Activated CD8-positive, alpha-beta memory T cell treated with anti-CD3 and anti-CD28 coated beads, Interleukin-2, amount 50 U/mL, for 24 hours (primary cell): ENCODE measurements around the gene SOX8.
"Not testable (repeated sequence)": the region's sequence is repeated elsewhere in the genome, so short reads cannot be mapped to it uniquely, and the experiment has no call there.

ENCODE experiments used
- DNase-seq: peaks from one replicate; pipeline ENCODE4 v3.0.0-alpha.2; 2020; ENCODE audit errors: extremely low read depth

Gene SOX8

DNA sequence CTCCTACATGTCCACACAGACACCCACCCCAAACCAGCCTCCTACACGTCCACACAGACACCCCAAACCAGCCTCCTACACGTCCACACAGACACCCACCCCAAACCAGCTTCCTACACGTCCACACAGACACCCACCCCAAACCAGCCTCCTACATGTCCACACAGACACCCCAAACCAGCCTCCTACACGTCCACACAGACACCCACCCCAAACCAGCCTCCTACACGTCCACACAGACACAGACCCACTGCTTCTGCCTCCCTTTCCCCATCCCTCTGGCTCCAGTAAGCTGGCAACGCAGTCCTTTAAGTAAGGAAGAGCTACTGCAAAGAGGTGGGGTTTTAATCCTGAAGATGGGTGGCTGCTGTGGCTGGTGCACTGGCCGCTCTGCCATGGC is 27.8 kb upstream of the SOX8 start:
- not testable (repeated sequence) for DNase-seq

DNA sequence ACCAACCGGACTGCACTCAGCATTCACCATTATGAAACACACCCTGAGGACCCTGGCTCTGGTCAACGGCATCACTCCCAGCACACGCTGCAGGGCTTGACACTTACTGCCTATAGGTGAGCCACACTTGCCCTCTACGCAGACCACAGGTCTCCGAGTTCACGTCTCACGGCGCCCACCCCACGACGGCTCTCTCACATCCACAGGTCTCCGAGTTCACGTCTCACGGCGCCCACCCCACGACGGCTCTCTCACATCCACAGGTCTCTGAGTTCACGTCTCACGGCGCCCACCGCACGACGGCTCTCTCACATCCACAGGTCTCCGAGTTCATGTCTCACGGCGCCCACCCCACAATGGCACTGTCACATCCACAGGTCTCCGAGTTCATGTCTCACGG is 25.8 kb upstream of the SOX8 start:
- DNase-seq: not testable (repeated sequence)

GRCh38 chr16:959232-960040 is 22.1 kb upstream of the SOX8 start:
- DNase-seq: no peak

- DNase-seq: no peak
These were observed 19.2 kb upstream of the SOX8 start for GRCh38 chr16:962366-962765.

DNA sequence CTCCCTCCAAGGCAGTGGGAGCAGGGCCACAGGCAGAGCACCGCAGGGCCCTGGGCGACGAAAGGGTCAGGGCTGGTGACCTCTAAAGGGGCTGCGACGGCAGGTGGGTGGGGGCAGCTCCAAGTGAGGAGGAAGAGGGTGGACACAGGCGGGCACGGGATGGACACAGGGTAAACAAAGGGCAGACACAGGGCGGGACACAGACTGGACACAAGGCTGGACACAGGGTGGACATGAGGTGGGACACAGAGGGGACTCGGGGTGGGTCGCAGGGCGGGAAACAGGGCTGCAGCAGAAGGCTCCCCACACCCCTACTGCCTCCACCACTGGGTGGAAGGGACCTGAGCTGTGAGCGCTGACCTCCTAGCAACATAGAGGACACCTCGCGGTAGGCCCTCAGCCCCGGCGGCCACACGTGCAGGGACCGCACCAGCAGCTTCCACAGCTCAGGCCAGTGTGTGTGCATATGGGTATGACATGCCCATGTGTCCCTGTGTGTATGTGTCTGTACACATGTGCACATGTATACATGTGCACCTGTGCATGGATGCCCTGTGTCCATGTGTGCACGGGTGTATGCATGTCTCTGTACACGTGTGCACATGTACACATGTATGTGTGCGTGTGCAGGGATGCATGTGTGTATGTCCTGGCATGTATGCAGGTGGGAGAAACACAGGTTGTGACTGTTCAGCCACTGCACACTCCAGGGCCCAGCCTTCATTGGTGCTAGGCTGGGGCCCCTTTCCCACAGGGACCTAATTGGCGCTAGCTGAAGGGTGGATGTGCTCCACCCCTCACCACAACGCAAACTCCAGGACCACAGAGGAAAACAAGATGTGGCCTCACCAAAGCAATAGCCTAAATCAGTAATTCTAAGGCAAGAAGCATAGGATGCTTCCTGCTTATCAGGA is 18.4 kb upstream of the SOX8 start:
- DNase-seq: no peak

DNA sequence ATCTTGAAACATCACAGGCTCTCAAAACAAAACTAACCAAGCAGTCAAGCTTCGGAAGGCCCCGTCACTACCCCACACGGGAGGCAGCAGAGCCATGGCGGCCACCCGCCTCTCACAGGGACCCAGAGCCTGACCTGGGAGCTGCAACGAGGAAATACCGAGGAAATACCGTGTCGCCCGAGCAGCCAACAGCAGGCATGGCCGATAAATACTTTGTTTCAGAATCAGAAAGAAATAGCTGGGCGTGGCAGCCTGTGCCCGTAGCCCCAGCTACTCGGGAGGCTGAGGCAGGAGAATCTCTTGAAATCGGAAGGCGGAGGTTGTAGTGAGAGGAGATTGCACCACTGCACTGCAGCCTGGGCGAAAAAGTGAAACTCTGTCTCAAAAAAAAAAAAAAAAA is 17.7 kb upstream of the SOX8 start:
- no peak for DNase-seq

- DNase-seq: no peak
These were observed 17.1 kb upstream of the SOX8 start for GRCh38 chr16:964356-965035.

- DNase-seq: no peak
These were observed 16.6 kb upstream of the SOX8 start for GRCh38 chr16:965036-965395.

DNA sequence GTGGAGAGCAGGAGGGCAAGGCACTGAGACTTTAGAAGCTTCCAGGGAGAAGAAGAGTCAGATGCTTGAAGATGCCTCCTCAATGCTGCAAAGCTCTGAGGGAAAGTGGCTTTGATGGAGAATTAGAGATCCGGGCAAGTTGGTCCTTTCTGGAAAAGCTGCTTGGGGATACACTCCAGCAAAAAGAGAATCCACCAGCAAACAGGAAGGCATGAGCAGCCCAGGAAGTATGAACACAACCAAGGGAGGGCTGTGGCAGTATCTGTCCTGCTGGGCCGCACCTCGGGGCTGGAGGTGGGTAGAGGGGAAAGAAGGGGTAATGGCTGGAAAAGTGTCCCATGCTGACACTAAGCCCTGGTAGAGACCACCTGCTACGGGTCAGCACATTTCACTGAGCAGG is 16.1 kb upstream of the SOX8 start:
- no peak for DNase-seq

- DNase-seq: no peak
These were observed 15.5 kb upstream of the SOX8 start for GRCh38 chr16:966035-966434.

- DNase-seq: no peak
These were observed 15.1 kb upstream of the SOX8 start for GRCh38 chr16:966505-966904.

GRCh38 chr16:967077-967541 is 14.5 kb upstream of the SOX8 start:
- DNase-seq: no peak

- DNase-seq: no peak
These were observed 13.8 kb upstream of the SOX8 start for GRCh38 chr16:967546-968295.

GRCh38 chr16:968620-969019 is 12.9 kb upstream of the SOX8 start:
- no peak for DNase-seq

- DNase-seq: no peak
These were observed 11.8 kb upstream of the SOX8 start for GRCh38 chr16:969508-970385.

DNA sequence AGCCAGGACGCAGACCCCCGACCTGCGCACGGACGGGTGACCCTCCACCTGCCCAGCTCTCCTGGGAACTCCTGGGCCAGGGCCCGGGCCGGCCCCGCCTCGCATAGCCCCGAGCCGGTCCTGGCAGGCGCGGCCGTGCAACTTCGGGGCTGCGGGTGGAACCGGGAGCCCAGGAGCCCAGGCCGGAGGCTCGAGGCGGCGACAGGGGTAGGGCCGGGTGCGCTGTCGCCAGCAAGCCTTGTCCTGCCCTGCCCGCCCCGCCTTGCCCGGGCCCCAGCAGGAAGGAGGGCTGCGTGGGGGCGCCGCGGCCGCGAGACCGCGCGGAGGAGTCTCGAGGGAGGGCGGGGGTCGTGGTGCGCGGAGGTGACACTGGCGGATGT is 11.2 kb upstream of the SOX8 start:
- DNase-seq: no peak

DNA sequence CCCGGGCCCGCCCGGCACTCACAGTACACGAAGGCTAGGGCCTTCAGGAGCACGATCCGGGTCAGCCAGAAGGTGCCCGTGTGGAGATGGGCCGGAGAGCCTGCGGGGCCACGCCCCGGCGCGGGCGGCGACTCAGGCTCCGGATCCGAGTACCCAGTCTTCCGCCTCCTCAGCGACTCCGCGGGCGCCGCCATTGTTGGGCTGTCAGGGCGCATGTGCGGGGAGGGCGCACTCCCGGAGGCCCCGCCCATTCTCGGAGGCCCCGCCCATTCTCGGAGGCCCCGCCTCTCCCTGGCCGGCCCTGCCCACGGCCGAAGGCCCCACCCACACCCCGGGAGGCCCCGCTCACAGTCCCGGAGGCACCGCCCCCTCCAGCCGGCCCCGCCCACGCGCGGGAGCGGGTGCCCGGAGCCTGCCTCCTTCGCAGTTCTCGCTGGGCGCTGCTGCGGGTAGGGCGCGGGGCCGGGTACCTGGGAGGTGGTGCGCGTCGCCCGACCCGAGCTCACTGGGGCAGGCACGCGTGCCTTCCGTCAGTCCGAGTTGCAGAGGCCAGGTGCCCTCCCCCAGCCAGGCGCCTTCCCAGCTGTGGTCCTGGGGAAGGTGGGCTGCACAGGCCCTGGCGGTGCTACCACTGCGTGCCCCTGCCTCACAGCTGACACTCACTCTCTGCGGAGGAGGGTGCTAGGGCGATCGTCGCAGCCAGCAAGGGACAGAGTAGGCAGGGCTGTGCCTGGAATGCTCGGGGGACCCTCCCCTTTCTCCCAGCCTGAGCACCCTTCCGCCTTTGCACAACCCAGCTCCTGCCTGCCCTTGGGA is 10.6 kb upstream of the SOX8 start, which contains the start of gene LMF1:
Gene LMF1, minus strand, starts transcription at position 219 of the 816 bp plus-strand sequence. Its CDS starts 4 bp downstream, at position 215.
- peak; percentile 79 for DNase-seq

- no peak for DNase-seq
These were observed 10.0 kb upstream of the SOX8 start for GRCh38 chr16:971582-971905.

- DNase-seq: no peak
These were observed 9.6 kb upstream of the SOX8 start for GRCh38 chr16:971981-972315.
